CD14-positive monocyte (primary cell): ENCODE measurements around the gene DYNC2I2. TPM values are rescaled to one million over a fixed set of nuclear protein-coding genes. Genes with fewer than 3 reads are reported as not detected.
A peak's percentile ranks its signal among the peaks of the same experiment; 100 is the strongest.

Source experiments
- DNase-seq, 3 donors: peaks; one replicate each; pipeline ENCODE4 v3.0.0-alpha.2; 2011 to 2022
- H2AFZ ChIP-seq: 2 replicates; pipeline ENCODE4 v1.6.0; 2012; ENCODE audit warnings: mild to moderate bottlenecking, low read depth, low read length, inconsistent platforms; ENCODE audit not compliant: insufficient read depth, poor library complexity, severe bottlenecking
- H3K27ac ChIP-seq, 2 donors: 1 replicate in 1 of 2; 2 replicates in 1 of 2; pipeline ENCODE4 v1.5.1; 2012 to 2013; ENCODE audit warnings: low read length in 2 of 2, control low read depth in 1 of 2, inconsistent platforms in 1 of 2, low read depth in 1 of 2, mild to moderate bottlenecking in 1 of 2
- H3K27me3 ChIP-seq, 2 donors: one replicate each; pipeline versions ENCODE4 v1.6.0 to v1.6.1; 2011 to 2013; ENCODE audit warnings: low read length in 2 of 2; ENCODE audit not compliant: control insufficient read depth in 2 of 2, insufficient read depth in 2 of 2
- H3K36me3 ChIP-seq, 2 donors: replicated peaks in 1 of 2; 1 replicate in 1 of 2; 2 replicates in 1 of 2; pipeline versions ENCODE4 v1.5.1 to v1.6.1; 2012 to 2013; ENCODE audit warnings: low read length in 2 of 2, control low read depth in 1 of 2, inconsistent platforms in 1 of 2, mild to moderate bottlenecking in 1 of 2; ENCODE audit not compliant: insufficient read depth in 2 of 2, control insufficient read depth in 1 of 2
- H3K4me1 ChIP-seq, 2 donors: 1 replicate in 1 of 2; 2 replicates in 1 of 2; pipeline versions ENCODE4 v1.5.1 to v1.6.1; 2012 to 2013; ENCODE audit warnings: low read length in 2 of 2, control low read depth in 1 of 2, inconsistent platforms in 1 of 2, mild to moderate bottlenecking in 1 of 2, moderate library complexity in 1 of 2; ENCODE audit not compliant: insufficient read depth in 2 of 2, control insufficient read depth in 1 of 2
- H3K4me2 ChIP-seq: replicated peaks from 2 replicates; pipeline ENCODE3; 2012; ENCODE audit warnings: low read length, moderate library complexity, mild to moderate bottlenecking; ENCODE audit not compliant: poor library complexity, severe bottlenecking; ENCODE audit errors: extremely low read depth
- H3K4me3 ChIP-seq, 3 experiments: fragments of 200-600 bp in 1 of 3; sonication (generic) in 1 of 3; replicated peaks in 1 of 3; 1 replicate in 2 of 3; 2 replicates in 1 of 3; pipeline ENCODE4 v1.5.1; 2011 to 2013; ENCODE audit warnings: low read length in 3 of 3, mild to moderate bottlenecking in 3 of 3, control low read depth in 2 of 3, low read depth in 2 of 3, inconsistent platforms in 1 of 3, moderate library complexity in 1 of 3
- H3K79me2 ChIP-seq: 2 replicates; pipeline ENCODE4 v1.6.0; 2012; ENCODE audit warnings: mild to moderate bottlenecking, control low read depth, inconsistent platforms, low read length, moderate library complexity; ENCODE audit not compliant: insufficient read depth
- H3K9ac ChIP-seq: 2 replicates; pipeline ENCODE4 v1.6.0; 2017; ENCODE audit warnings: low read length, mild to moderate bottlenecking; ENCODE audit not compliant: insufficient read depth, poor library complexity, severe bottlenecking
- H3K9me3 ChIP-seq, 2 donors: replicated peaks in 1 of 2; 1 replicate in 1 of 2; 2 replicates in 1 of 2; pipeline versions ENCODE4 v1.5.1 to v1.6.1; 2012 to 2013; ENCODE audit warnings: low read length in 2 of 2, control low read depth in 1 of 2; ENCODE audit not compliant: control insufficient read depth in 1 of 2, insufficient read depth in 1 of 2
- H4K20me1 ChIP-seq: 2 replicates; pipeline ENCODE4 v1.6.0; 2012; ENCODE audit warnings: mild to moderate bottlenecking, low read length, control low read depth, moderate library complexity; ENCODE audit not compliant: insufficient read depth
- H3K27ac Mint-ChIP-seq, 7 donors: one replicate each; pipeline ENCODE4 v1.8.0; 2020; ENCODE audit warnings: mild to moderate bottlenecking in 7 of 7, mixed read lengths in 7 of 7, moderate library complexity in 6 of 7, inconsistent platforms in 2 of 7
- H3K27me3 Mint-ChIP-seq, 3 donors: one replicate each; pipeline ENCODE4 v1.8.0; 2021 to 2022; ENCODE audit warnings: low read depth in 3 of 3, mild to moderate bottlenecking in 3 of 3, mixed read lengths in 3 of 3, moderate library complexity in 3 of 3, inconsistent platforms in 1 of 3
- H3K36me3 Mint-ChIP-seq, 2 donors: one replicate each; pipeline ENCODE4 v1.8.0; 2020; ENCODE audit warnings: mixed read lengths in 2 of 2, inconsistent platforms in 1 of 2, mild to moderate bottlenecking in 1 of 2
- H3K4me1 Mint-ChIP-seq: one replicate; pipeline ENCODE4 v1.8.0; 2020; ENCODE audit warnings: mild to moderate bottlenecking, mixed read lengths
- H3K4me3 Mint-ChIP-seq, 2 donors: one replicate each; pipeline ENCODE4 v1.8.0; 2020; ENCODE audit warnings: mild to moderate bottlenecking in 2 of 2, mixed read lengths in 2 of 2, moderate library complexity in 1 of 2
- H3K9me3 Mint-ChIP-seq, 7 donors: one replicate each; pipeline ENCODE4 v1.8.0; 2020 to 2022; ENCODE audit warnings: mixed read lengths in 7 of 7, mild to moderate bottlenecking in 6 of 7, moderate library complexity in 6 of 7, inconsistent platforms in 2 of 7
- WGBS: methylation state at CpG from one replicate; pipeline ENCODE4 v1.1.5; 2013; ENCODE audit warnings: missing lambda C conversion rate; ENCODE audit not compliant: insufficient coverage; 5-methylcytosine and 5-hydroxymethylcytosine counted together
- intact Hi-C, 2 donors: fragments of 100-400 bp; cut with micrococcal nuclease; formaldehyde crosslinking; loops; one replicate each; pipeline versions ENCODE4 v1.15.0 to v1.15.1; 2023
- polyA plus RNA-seq, 3 donors: library from polyadenylated mRNA; depleted of rRNA in 1 of 3; unstranded in 2 of 3; stranded (reverse) in 1 of 3; fragments of 300-500 nt in 2 of 3; fragments of >200 nt in 1 of 3; fragmentation: Illumina TruSeq in 2 of 3; gene quantifications; 1 replicate in 2 of 3; 2 replicates in 1 of 3; pipeline ENCODE4 v1.2.3, GENCODE V29; 2012 to 2021
- TF ChIP-seq, protein P1 (sequence below): fragments of 200-600 bp; IDR thresholded peaks from one replicate; pipeline ENCODE4 v1.8.0; 2022; ENCODE audit warnings: antibody characterized with exemption, mild to moderate bottlenecking

DYNC2I2 gene
- polyA plus RNA-seq, 3 donors, result 1.5 to 2.1 (median 1.9) TPM

DNA sequence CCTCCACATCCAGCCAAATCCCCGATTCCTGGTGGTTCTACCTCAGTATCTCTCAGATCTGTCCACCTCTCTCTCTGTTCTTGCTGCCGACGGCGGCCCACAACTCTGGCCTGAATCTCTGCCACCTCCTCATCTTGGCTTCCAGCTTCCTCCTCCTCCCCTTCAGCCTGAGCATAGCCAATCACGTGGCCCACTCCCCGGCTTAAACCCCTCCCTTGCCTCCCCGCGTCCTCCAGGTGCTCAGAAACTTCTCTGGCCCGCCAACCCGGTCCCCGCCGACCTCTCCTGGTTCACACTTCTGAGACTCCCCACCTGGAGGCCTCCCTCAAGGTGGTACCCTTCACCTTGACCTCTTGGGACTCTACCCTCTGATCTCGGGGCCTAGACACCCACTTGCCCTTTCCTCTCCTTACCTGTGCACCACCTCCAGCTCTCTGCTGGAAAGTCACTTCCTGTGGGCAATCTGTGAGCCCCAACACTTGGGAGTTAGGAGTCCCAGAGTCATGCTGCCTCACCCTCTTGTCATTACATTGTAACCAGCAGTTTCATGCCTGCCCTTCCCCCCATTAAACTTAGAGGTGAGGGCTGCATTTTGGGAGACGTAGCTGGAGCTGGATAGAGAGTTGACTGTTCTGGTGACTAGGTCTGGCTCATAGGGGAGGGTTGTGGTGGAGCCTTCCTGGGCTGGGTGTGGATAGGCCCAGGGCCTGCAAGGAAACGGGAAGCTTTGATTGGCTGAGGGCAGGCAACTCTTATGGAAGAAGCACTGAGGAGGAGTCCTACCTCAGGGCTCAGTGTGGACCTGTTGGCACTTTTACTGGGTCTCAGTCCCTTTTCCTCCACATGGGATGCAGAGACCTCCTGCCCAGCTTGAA lies 27.9 kb upstream of the DYNC2I2 start:
- 0% methylated on average over 14 of the region's 15 CpGs for WGBS
- peaks cover 53% of the 10 kb centered on the region for H3K79me2 ChIP-seq
- TF ChIP-seq, protein P1, sequence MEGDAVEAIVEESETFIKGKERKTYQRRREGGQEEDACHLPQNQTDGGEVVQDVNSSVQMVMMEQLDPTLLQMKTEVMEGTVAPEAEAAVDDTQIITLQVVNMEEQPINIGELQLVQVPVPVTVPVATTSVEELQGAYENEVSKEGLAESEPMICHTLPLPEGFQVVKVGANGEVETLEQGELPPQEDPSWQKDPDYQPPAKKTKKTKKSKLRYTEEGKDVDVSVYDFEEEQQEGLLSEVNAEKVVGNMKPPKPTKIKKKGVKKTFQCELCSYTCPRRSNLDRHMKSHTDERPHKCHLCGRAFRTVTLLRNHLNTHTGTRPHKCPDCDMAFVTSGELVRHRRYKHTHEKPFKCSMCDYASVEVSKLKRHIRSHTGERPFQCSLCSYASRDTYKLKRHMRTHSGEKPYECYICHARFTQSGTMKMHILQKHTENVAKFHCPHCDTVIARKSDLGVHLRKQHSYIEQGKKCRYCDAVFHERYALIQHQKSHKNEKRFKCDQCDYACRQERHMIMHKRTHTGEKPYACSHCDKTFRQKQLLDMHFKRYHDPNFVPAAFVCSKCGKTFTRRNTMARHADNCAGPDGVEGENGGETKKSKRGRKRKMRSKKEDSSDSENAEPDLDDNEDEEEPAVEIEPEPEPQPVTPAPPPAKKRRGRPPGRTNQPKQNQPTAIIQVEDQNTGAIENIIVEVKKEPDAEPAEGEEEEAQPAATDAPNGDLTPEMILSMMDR, result no peak

DNA sequence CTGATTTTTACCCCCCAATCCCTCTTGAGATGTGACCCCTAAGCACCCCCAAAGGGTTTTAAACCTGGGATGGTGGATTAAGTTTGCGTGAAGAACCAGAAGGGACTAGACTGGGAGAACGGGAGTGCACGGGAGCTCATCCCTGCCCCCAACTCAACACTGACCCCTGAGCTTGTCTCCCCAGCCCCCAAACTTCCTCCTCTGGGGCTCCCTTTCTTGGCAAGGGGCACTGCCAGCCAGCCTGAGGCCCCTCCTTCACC lies 27.3 kb upstream of the DYNC2I2 start:
- Mint-ChIP-seq H3K4me3 (peak overlapping the region; percentile 99 to 100), H3K27me3 (peaks cover 0 to 3% (median 2%) of the 10 kb centered on the region in 3 donors), H3K4me1 (peaks cover 50% of the 10 kb centered on the region), H3K36me3 (peaks cover 2 to 3% of the 10 kb centered on the region in 2 donors), H3K27ac (peak overlapping the region; percentile 95 to 98 (median 97)), H3K9me3 (peaks cover 0 to 6% (median 3%) of the 10 kb centered on the region in 7 donors)
- WGBS, result 0% methylated on average over 2 of the region's 3 CpGs
- H3K4me1 ChIP-seq, result peaks cover 49 to 57% of the 10 kb centered on the region in 2 donors
- peak overlapping the region; percentile 83 to 97 for H3K27ac ChIP-seq
- H3K36me3 ChIP-seq, result no peaks in the 10 kb centered on the region
- peak overlapping the region; percentile 84 to 100 (median 96) for H3K4me3 ChIP-seq
- peak overlapping the region; percentile 91 for H2AFZ ChIP-seq
- peaks cover 58% of the 10 kb centered on the region for H3K79me2 ChIP-seq
- DNase-seq, result no peak
- peak overlapping the region; percentile 93 for H3K4me2 ChIP-seq
- H4K20me1 ChIP-seq, result peaks cover 8% of the 10 kb centered on the region
- H3K9ac ChIP-seq, result peak overlapping the region; percentile 83
- H3K9me3 ChIP-seq, result peaks cover 0 to 3% of the 10 kb centered on the region in 2 donors
- TF ChIP-seq, protein P1, result no peak
- H3K27me3 ChIP-seq, result no peaks in the 10 kb centered on the region
- intact Hi-C loops, result no loop called here

More for the DNA sequence above, 27.9 kb upstream of the DYNC2I2 start:
- Mint-ChIP-seq H3K9me3 (peaks cover 0 to 6% (median 3%) of the 10 kb centered on the region in 7 donors), H3K4me3 (peak overlapping the region; percentile 99 to 100), H3K27me3 (peaks cover 0 to 3% (median 2%) of the 10 kb centered on the region in 3 donors), H3K4me1 (peaks cover 50% of the 10 kb centered on the region), H3K36me3 (peaks cover 2 to 3% of the 10 kb centered on the region in 2 donors), H3K27ac (peak overlapping the region; percentile 95 to 98 (median 97))
- H3K4me2 ChIP-seq, result peak overlapping the region; percentile 93
- peak overlapping the region; percentile 83 for H3K9ac ChIP-seq
- intact Hi-C loops, result no loop called here
- H3K9me3 ChIP-seq, result peaks cover 0 to 3% of the 10 kb centered on the region in 2 donors
- H3K27ac ChIP-seq, result peak overlapping the region; percentile 83 to 97
- H3K36me3 ChIP-seq, result no peaks in the 10 kb centered on the region
- no peaks in the 10 kb centered on the region for H3K27me3 ChIP-seq
- H3K4me1 ChIP-seq, result peaks cover 49 to 57% of the 10 kb centered on the region in 2 donors
- peak overlapping the region; percentile 84 to 100 (median 96) for H3K4me3 ChIP-seq
- peak; percentile 67 to 76 (median 69) for DNase-seq
- H4K20me1 ChIP-seq, result peaks cover 8% of the 10 kb centered on the region
- peak overlapping the region; percentile 91 for H2AFZ ChIP-seq
